Endothelial cell of umbilical vein (primary cell): ENCODE measurements around the gene LY9. TPM values are rescaled to one million over a fixed set of nuclear protein-coding genes. Genes with fewer than 3 reads are reported as not detected.

ENCODE experiments used
- BruUV-seq: library from RNA; stranded (reverse); fragments of 400-500 nt; replicated peaks from 2 replicates; lab custom pipeline; 2021; lab: Mats Ljungman, UMichigan
- CTCF ChIA-PET: fragments of 300-600, 350-600 bp; sonication (Branson Sonifier 250); formaldehyde crosslinking; loops from one replicate; lab custom pipeline; 2021; ENCODE audit warnings: antibody characterized with exemption, inconsistent platforms; lab: Charles Lee
- POLR2A ChIA-PET: fragments of 300-600, 350-600 bp; sonication (Branson Sonifier 250); formaldehyde crosslinking; loops from one replicate; lab custom pipeline; 2021; ENCODE audit warnings: antibody characterized with exemption, inconsistent platforms; lab: Charles Lee
- DNase-seq: peaks from one replicate; pipeline ENCODE4 v3.0.0-alpha.2; 2011; ENCODE audit warnings: low read depth, low spot score
- FAIRE-seq: peaks from 2 replicates; lab custom pipeline; 2011; peaks lifted over from hg19 to GRCh38; lab: Jason Lieb, UNC
- H2AFZ ChIP-seq: 2 replicates; pipeline ENCODE4 v1.6.0; 2012; ENCODE audit warnings: low read depth, low read length, control low read depth, inconsistent platforms
- H3K27ac ChIP-seq: 2 replicates; pipeline ENCODE4 v1.5.1; 2011; ENCODE audit warnings: low read depth, mild to moderate bottlenecking, control low read depth, low read length, moderate library complexity; ENCODE audit not compliant: insufficient read depth
- H3K27me3 ChIP-seq, 2 experiments: 2 replicates each; pipeline versions ENCODE4 v1.6.0 to v1.6.1; 2011; ENCODE audit warnings: low read length in 2 of 2, mixed read lengths in 1 of 2; ENCODE audit not compliant: control insufficient read depth in 2 of 2, insufficient read depth in 2 of 2
- H3K36me3 ChIP-seq, 2 experiments: 2 replicates in 1 of 2; 3 replicates in 1 of 2; pipeline ENCODE4 v1.5.1; 2011; ENCODE audit warnings: low read length in 2 of 2, mild to moderate bottlenecking in 1 of 2, moderate library complexity in 1 of 2; ENCODE audit not compliant: control insufficient read depth in 2 of 2, insufficient read depth in 2 of 2; ENCODE audit errors: extremely low read depth in 1 of 2
- H3K4me1 ChIP-seq: 3 replicates; pipeline ENCODE4 v1.5.1; 2011; ENCODE audit warnings: mild to moderate bottlenecking, low read length; ENCODE audit not compliant: control insufficient read depth, insufficient read depth; ENCODE audit errors: extremely low read depth
- H3K4me2 ChIP-seq: 2 replicates; pipeline ENCODE4 v1.6.1; 2011; ENCODE audit warnings: low read length, control low read depth, mixed read lengths; ENCODE audit not compliant: insufficient read depth
- H3K4me3 ChIP-seq, 3 experiments: fragments of 200-600 bp in 1 of 3; sonication (generic), shearing (Covaris generic) in 1 of 3; replicated peaks in 1 of 3; 2 replicates each; pipeline ENCODE4 v1.5.1; 2011 to 2016; ENCODE audit warnings: control low read depth in 3 of 3, low read length in 3 of 3, mild to moderate bottlenecking in 2 of 3, inconsistent platforms in 1 of 3, low read depth in 1 of 3, moderate library complexity in 1 of 3; ENCODE audit not compliant: insufficient read depth in 1 of 3
- H3K79me2 ChIP-seq: 2 replicates; pipeline ENCODE4 v1.6.0; 2012; ENCODE audit warnings: low read length, inconsistent platforms; ENCODE audit not compliant: control insufficient read depth, insufficient read depth
- H3K9ac ChIP-seq: replicated peaks from 2 replicates; pipeline ENCODE3; 2011; ENCODE audit warnings: low read length, control low read depth; ENCODE audit not compliant: insufficient read depth; ENCODE audit errors: extremely low read depth
- H3K9me1 ChIP-seq: replicated peaks from 3 replicates; pipeline ENCODE4 v1.6.0; 2011; ENCODE audit warnings: mild to moderate bottlenecking, low read length; ENCODE audit not compliant: control insufficient read depth, insufficient read depth; ENCODE audit errors: extremely low read depth
- H3K9me3 ChIP-seq: replicated peaks from 2 replicates; pipeline ENCODE4 v1.5.1; 2012; ENCODE audit warnings: low read length, inconsistent platforms; ENCODE audit not compliant: control insufficient read depth, insufficient read depth
- H4K20me1 ChIP-seq: replicated peaks from 2 replicates; pipeline ENCODE3; 2011; ENCODE audit warnings: mild to moderate bottlenecking, low read length; ENCODE audit not compliant: control insufficient read depth, insufficient read depth; ENCODE audit errors: extremely low read depth
- EZH2 ChIP-seq: IDR thresholded peaks from 2 replicates; pipeline ENCODE4 v1.6.1; 2012; ENCODE audit warnings: borderline replicate concordance, low read depth, mild to moderate bottlenecking, moderate library complexity, low read length, inconsistent platforms; ENCODE audit not compliant: severe bottlenecking
- FOS ChIP-seq: IDR thresholded peaks from 2 replicates; pipeline ENCODE4 v1.6.1; 2011; ENCODE audit warnings: mild to moderate bottlenecking, low read length, moderate library complexity, borderline replicate concordance; ENCODE audit not compliant: insufficient read depth
- GATA2 ChIP-seq: IDR thresholded peaks from 2 replicates; pipeline ENCODE4 v1.7.0; 2011; ENCODE audit warnings: low read depth, mild to moderate bottlenecking, moderate library complexity, mixed read lengths, low read length; ENCODE audit not compliant: insufficient read length, insufficient read depth
- JUN ChIP-seq: IDR thresholded peaks from 2 replicates; pipeline ENCODE4 v1.6.1; 2011; ENCODE audit warnings: borderline replicate concordance, low read depth; ENCODE audit not compliant: insufficient read length, insufficient read depth
- MYC ChIP-seq: IDR thresholded peaks from one replicate; pipeline ENCODE4 v1.6.1; 2011; ENCODE audit warnings: mild to moderate bottlenecking, low read depth, low read length
- POLR2A ChIP-seq: IDR thresholded peaks from 2 replicates; pipeline ENCODE4 v1.6.1; 2012; ENCODE audit warnings: low read depth, mild to moderate bottlenecking, control low read depth, low read length
- POLR2AphosphoS5 ChIP-seq: IDR thresholded peaks from 2 replicates; pipeline ENCODE4 v1.6.1; 2012; ENCODE audit warnings: low read depth, mild to moderate bottlenecking, control low read depth, low read length, moderate library complexity; ENCODE audit not compliant: insufficient read depth
- dilution Hi-C: fragments of 300-500 bp; cut with MboI; formaldehyde crosslinking; loops from one replicate; pipeline ENCODE4 v1.15.0; 2019; ENCODE audit warnings: low sequenced_read_pairs; ENCODE audit not compliant: extremely low pct_ligation_motif_present
- intact Hi-C: fragments of 100-400 bp; cut with micrococcal nuclease; formaldehyde crosslinking; loops from one replicate; pipeline ENCODE4 v1.10.0; 2022
- polyA plus RNA-seq, 4 experiments: library from polyadenylated mRNA; depleted of rRNA in 3 of 4; stranded (reverse) in 3 of 4; unstranded in 1 of 4; fragments of >200 nt; gene quantifications; 2 replicates each; pipeline versions ENCODE4 v1.2.1 to v1.2.3, GENCODE V29; 2011 to 2012; ENCODE audit warnings: missing spikeins in 1 of 4
- total RNA-seq: library from RNA; stranded (reverse); gene quantifications from 2 replicates; pipeline ENCODE4 v1.2.3, GENCODE V29; 2021
- TF ChIP-seq, protein P1 (sequence below), 2 donors: IDR thresholded peaks; 1 replicate in 1 of 2; 2 replicates in 1 of 2; pipeline ENCODE4 v1.5.1; 2011; ENCODE audit warnings: low read length in 2 of 2, mild to moderate bottlenecking in 2 of 2, moderate library complexity in 2 of 2, control low read depth in 1 of 2, inconsistent platforms in 1 of 2, low read depth in 1 of 2; ENCODE audit not compliant: insufficient read depth in 1 of 2; ENCODE audit errors: extremely low read depth in 1 of 2
- TF ChIP-seq, protein P2 (sequence below): IDR thresholded peaks from 2 replicates; pipeline ENCODE4 v1.6.1; 2011; ENCODE audit not compliant: insufficient read depth, insufficient read length

Gene LY9
- total and polyA plus RNA-seq, 2 donors (not counting 3 experiments of a cell fraction or from before 2014, with no cell fraction given) = not detected

DNA sequence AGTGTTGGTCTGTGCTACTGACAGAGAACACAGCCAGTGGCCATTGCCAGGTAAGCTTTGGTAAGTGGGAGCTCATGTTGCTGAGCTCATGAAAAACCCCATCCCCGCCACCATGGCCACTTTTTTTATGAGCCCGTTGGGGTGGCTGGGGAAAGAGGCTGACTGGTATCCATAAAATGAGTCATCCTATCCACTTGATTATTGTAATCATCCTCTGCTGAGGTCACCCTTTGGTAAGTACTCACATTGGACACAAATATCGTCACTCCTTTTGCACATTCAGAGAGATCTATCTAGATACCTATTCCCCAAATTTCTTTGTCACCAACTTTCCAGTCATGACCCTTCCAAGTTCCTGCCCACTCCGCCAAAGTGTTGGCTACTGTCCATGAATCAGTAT lies 34.9 kb upstream of the LY9 start:
- dilution Hi-C loops (no loop called here), intact Hi-C loops (no loop called here)
- TF ChIP-seq FOS = no peak
- no peak for TF ChIP-seq POLR2A
- ChIA-PET POLR2A (no interaction called here), CTCF (interaction anchor here (2.2 kb wide), 1 partner anchor 16 kb away, joined by 9 read pairs; no protein-coding TSS in a partner anchor)
- Histone ChIP-seq H4K20me1 (no peaks in the 10 kb centered on the region), H3K4me2 (no peak overlapping the region), H2AFZ (no peak overlapping the region), H3K4me3 (no peak overlapping the region), H3K36me3 (no peaks in the 10 kb centered on the region), H3K9me3 (no peaks in the 10 kb centered on the region), H3K27me3 (peaks cover 0 to 1% of the 10 kb centered on the region in 2 experiments), H3K9ac (no peak overlapping the region), H3K9me1 (no peaks in the 10 kb centered on the region), H3K4me1 (no peaks in the 10 kb centered on the region), H3K79me2 (no peaks in the 10 kb centered on the region), H3K27ac (no peak overlapping the region)
- BruUV-seq = no TSS peak
- no peak for DNase-seq
- FAIRE-seq = no peak

DNA sequence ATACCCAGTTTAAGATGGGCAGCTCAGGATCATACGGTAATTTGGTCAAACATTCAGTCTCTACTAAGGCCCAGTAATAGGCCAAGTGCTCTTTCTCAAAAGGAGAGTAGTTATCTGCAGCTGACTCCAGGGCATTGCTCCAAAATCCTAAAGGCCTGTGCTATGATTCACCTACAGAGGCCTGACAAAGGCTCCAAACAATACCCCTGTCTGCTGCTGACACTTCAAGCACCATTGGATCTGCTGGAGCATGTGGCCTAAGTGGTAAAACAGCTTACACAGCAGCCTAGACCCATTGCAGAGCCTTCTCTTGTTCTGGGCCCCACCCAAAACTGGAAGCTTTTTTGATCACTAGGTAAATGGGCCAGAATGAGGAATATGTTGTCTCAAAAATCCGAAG lies 34.1 kb upstream of the LY9 start:
- H3K4me1 ChIP-seq = no peaks in the 10 kb centered on the region
- no peaks in the 10 kb centered on the region for H3K9me1 ChIP-seq
- BruUV-seq = no TSS peak
- H3K79me2 ChIP-seq = no peaks in the 10 kb centered on the region
- no peak for DNase-seq
- no peak overlapping the region for H3K4me2 ChIP-seq
- H3K27me3 ChIP-seq = peaks cover 0 to 1% of the 10 kb centered on the region in 2 experiments
- dilution Hi-C loops (no loop called here), intact Hi-C loops (no loop called here)
- no peak overlapping the region for H3K9ac ChIP-seq
- H3K27ac ChIP-seq = no peak overlapping the region
- ChIA-PET POLR2A (no interaction called here), CTCF (interaction anchor here (1.0 to 2.2 kb wide), 2 partner anchors 15 to 35 kb away, joined by 3 to 9 read pairs; no protein-coding TSS in a partner anchor)
- TF ChIP-seq FOS (no peak), GATA2 (no peak), POLR2AphosphoS5 (no peak), MYC (no peak), EZH2 (no peak), JUN (no peak), POLR2A (no peak)
- TF ChIP-seq, protein P1, sequence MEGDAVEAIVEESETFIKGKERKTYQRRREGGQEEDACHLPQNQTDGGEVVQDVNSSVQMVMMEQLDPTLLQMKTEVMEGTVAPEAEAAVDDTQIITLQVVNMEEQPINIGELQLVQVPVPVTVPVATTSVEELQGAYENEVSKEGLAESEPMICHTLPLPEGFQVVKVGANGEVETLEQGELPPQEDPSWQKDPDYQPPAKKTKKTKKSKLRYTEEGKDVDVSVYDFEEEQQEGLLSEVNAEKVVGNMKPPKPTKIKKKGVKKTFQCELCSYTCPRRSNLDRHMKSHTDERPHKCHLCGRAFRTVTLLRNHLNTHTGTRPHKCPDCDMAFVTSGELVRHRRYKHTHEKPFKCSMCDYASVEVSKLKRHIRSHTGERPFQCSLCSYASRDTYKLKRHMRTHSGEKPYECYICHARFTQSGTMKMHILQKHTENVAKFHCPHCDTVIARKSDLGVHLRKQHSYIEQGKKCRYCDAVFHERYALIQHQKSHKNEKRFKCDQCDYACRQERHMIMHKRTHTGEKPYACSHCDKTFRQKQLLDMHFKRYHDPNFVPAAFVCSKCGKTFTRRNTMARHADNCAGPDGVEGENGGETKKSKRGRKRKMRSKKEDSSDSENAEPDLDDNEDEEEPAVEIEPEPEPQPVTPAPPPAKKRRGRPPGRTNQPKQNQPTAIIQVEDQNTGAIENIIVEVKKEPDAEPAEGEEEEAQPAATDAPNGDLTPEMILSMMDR (IDR thresholded peaks at IDR 0.05; ENCODE audit: extremely low read depth in 1 of 2, insufficient read depth in 1 of 2, low read depth in 1 of 2, low read length in 2 of 2) = no peak
- TF ChIP-seq, protein P2, sequence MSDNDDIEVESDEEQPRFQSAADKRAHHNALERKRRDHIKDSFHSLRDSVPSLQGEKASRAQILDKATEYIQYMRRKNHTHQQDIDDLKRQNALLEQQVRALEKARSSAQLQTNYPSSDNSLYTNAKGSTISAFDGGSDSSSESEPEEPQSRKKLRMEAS = no peak
- FAIRE-seq = no peak
- no peak overlapping the region for H2AFZ ChIP-seq
- H3K9me3 ChIP-seq = no peaks in the 10 kb centered on the region
- no peak overlapping the region for H3K4me3 ChIP-seq
- no peaks in the 10 kb centered on the region for H4K20me1 ChIP-seq
- no peaks in the 10 kb centered on the region for H3K36me3 ChIP-seq
